H1 (cell line): Measurements from ENCODE around the gene OPN3. TPM values are rescaled to one million over a fixed set of nuclear protein-coding genes. Genes with fewer than 3 reads are reported as not detected.
A peak's percentile ranks its signal among the peaks of the same experiment; 100 is the strongest.

ENCODE experiments used
- CBX5 ChIP-seq: fragments of 300-800, 300-1000 bp; sonication (generic); IDR thresholded peaks from 2 replicates; pipeline ENCODE4 v1.7.1; 2016; ENCODE audit warnings: antibody characterized with exemption, low read length, low read depth
- CHD1 ChIP-seq: IDR thresholded peaks from 2 replicates; pipeline ENCODE4 v1.6.1; 2012; ENCODE audit warnings: low read depth, low read length, improper control_type of control experiment
- EGR1 ChIP-seq: IDR thresholded peaks from 2 replicates; pipeline ENCODE4 v1.6.1; 2011; ENCODE audit warnings: low read depth, low read length, borderline replicate concordance
- HDAC6 ChIP-seq: IDR thresholded peaks from one replicate; pipeline ENCODE4 v1.7.1; 2012; ENCODE audit warnings: low read depth, mild to moderate bottlenecking, inconsistent platforms, low read length, moderate library complexity
- KDM5A ChIP-seq: fragments of 200-600 bp; IDR thresholded peaks from 2 replicates; pipeline ENCODE4 v1.7.1; 2012; ENCODE audit warnings: mild to moderate bottlenecking, low read length, inconsistent platforms, mixed read lengths
- MAX ChIP-seq: IDR thresholded peaks from 2 replicates; pipeline ENCODE4 v1.6.1; 2012; ENCODE audit warnings: inconsistent platforms
- NANOG ChIP-seq: IDR thresholded peaks from 2 replicates; pipeline ENCODE4 v1.6.1; 2011; ENCODE audit warnings: low read length, low read depth, mild to moderate bottlenecking, inconsistent platforms; ENCODE audit not compliant: insufficient read depth, poor library complexity, severe bottlenecking
- POLR2AphosphoS5 ChIP-seq: IDR thresholded peaks from 2 replicates; pipeline ENCODE4 v1.6.1; 2011; ENCODE audit warnings: low read depth, low read length
- POU5F1 ChIP-seq: IDR thresholded peaks from 2 replicates; pipeline ENCODE4 v1.6.1; 2011; ENCODE audit warnings: low read depth, mild to moderate bottlenecking, low read length, moderate library complexity
- RAD21 ChIP-seq, 2 experiments: IDR thresholded peaks in 1 of 2; conservative IDR thresholded peaks in 1 of 2; 2 replicates each; pipeline ENCODE4 v1.6.1; 2011; ENCODE audit warnings: low read depth in 2 of 2, low read length in 2 of 2, improper control_type of control experiment in 1 of 2, inconsistent platforms in 1 of 2, mild to moderate bottlenecking in 1 of 2, moderate library complexity in 1 of 2
- RFX5 ChIP-seq: IDR thresholded peaks from 2 replicates; pipeline ENCODE4 v1.6.1; 2011; ENCODE audit warnings: low read depth, low read length, improper control_type of control experiment, borderline replicate concordance
- RNF2 ChIP-seq: fragments of 200-900, 300-1000 bp; sonication (generic); IDR thresholded peaks from 2 replicates; pipeline ENCODE4 v1.7.1; 2016; ENCODE audit warnings: borderline replicate concordance, low read depth, mild to moderate bottlenecking, antibody characterized with exemption, low read length; ENCODE audit not compliant: poor library complexity, severe bottlenecking; ENCODE audit errors: missing control alignments
- SIN3A ChIP-seq, 2 experiments: IDR thresholded peaks in 1 of 2; conservative IDR thresholded peaks in 1 of 2; 2 replicates each; pipeline ENCODE4 v1.6.1; 2011 to 2012; ENCODE audit warnings: low read length in 2 of 2, improper control_type of control experiment in 1 of 2, low read depth in 1 of 2, mild to moderate bottlenecking in 1 of 2
- SIX5 ChIP-seq: IDR thresholded peaks from 2 replicates; pipeline ENCODE4 v1.6.1; 2011; ENCODE audit warnings: mild to moderate bottlenecking, low read depth, low read length
- SP2 ChIP-seq: IDR thresholded peaks from 2 replicates; pipeline ENCODE4 v1.6.1; 2012; ENCODE audit warnings: mild to moderate bottlenecking, low read length, inconsistent platforms
- SUZ12 ChIP-seq: fragments of 200-600 bp; sonication (generic); IDR thresholded peaks from 2 replicates; pipeline ENCODE4 v1.6.1; 2012; ENCODE audit warnings: mild to moderate bottlenecking, inconsistent platforms, low read length, moderate library complexity, mixed read lengths
- TAF1 ChIP-seq: IDR thresholded peaks from 2 replicates; pipeline ENCODE4 v1.6.1; 2011; ENCODE audit warnings: mild to moderate bottlenecking, low read depth, low read length
- TAF7 ChIP-seq: optimal IDR thresholded peaks from 2 replicates; pipeline ENCODE3; 2011; ENCODE audit warnings: low read depth, mild to moderate bottlenecking, inconsistent platforms, low read length, moderate library complexity, borderline replicate concordance
- TBP ChIP-seq: IDR thresholded peaks from 2 replicates; pipeline ENCODE4 v1.6.1; 2011; ENCODE audit warnings: low read depth, low read length, improper control_type of control experiment
- polyA plus RNA-seq, 7 experiments: library from polyadenylated mRNA; depleted of rRNA in 3 of 7; stranded (reverse) in 5 of 7; unstranded in 2 of 7; fragments of >200 nt in 5 of 7; fragments of 200-250 nt in 2 of 7; gene quantifications; 1 replicate in 5 of 7; 2 replicates in 1 of 7; 4 replicates in 1 of 7; pipeline versions ENCODE4 v1.2.1 to v1.2.3, GENCODE V29; 2011 to 2013; ENCODE audit warnings: missing spikeins in 2 of 7, mixed read lengths in 2 of 7
- total RNA-seq: library from RNA; stranded (reverse); fragmentation: NEBNext Ultra II Directional; extraction: Animal tissue kit (Norgen Biotek cat#: 25700); gene quantifications from 2 replicates; pipeline ENCODE4 v1.2.1, GENCODE V29; 2021

OPN3 gene
- total and polyA plus RNA-seq, 2 of the 8 experiments (the other 6 are each of a cell fraction or from before 2014, with no cell fraction given): 8.8 to 19.4 TPM

DNA sequence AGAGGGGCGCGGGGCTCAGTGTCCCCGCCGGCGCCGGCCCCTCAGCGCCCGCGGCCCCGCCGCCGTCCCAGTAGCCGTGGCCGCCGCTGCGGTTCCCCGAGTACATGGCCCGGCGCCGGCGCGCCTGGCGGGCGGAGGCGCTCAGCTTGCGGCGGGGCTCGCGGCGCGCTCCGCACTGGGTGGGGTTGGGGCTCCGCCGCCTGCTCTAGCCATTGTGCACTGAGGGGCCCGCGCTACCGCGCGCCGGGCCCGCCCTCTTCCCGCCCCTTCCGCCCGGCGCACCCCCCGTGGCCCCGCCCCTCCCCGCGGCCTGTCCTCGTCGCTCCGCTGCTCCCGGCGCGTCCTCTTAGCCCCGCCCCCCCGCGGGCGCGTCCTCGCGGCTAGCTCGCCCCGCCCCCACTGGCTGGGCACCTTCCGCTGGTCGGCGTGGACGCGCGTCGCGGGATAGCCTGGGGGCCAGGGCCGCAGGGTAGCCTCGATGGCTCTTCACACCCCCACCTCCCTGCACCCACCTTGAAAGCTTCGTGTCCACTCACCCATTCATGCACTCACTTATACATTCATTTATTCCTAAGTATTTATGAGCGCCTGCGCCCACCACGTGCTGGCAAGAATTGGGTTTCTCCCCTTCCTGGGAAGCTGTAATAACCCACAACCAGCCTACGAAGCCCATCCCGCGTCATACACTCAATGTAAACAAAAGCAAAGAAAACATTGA lies at the start of gene OPN3, which contains the start of gene CHML (continued):
- no peak for TF ChIP-seq CHD1
- TF ChIP-seq EGR1: no peak
- peak; percentile 85 for TF ChIP-seq MAX
- peak; percentile 41; the same call in 1 of the 2 replicates for TF ChIP-seq POLR2AphosphoS5
- no peak for TF ChIP-seq CBX5
- TF ChIP-seq HDAC6: no peak
- TF ChIP-seq SIX5: no peak
- TF ChIP-seq RFX5: no peak
- TF ChIP-seq TAF7: peak; percentile 52
- no peak for TF ChIP-seq POU5F1
- TF ChIP-seq RNF2: no peak
- no peak for TF ChIP-seq RAD21 (IDR thresholded peaks at IDR 0.05 in 1 of 2, conservative IDR thresholded peaks at IDR 0.05 in 1 of 2; ENCODE audit: low read depth in 2 of 2, low read length in 2 of 2)
- TF ChIP-seq KDM5A: no peak
- no peak for TF ChIP-seq SUZ12
- no peak for TF ChIP-seq SIN3A (conservative IDR thresholded peaks at IDR 0.05 in 1 of 2, IDR thresholded peaks at IDR 0.05 in 1 of 2; ENCODE audit: low read depth in 1 of 2, low read length in 2 of 2)
- no peak for TF ChIP-seq NANOG
- peak; percentile 95 for TF ChIP-seq TAF1
- TF ChIP-seq SP2: no peak
- peak; percentile 71 for TF ChIP-seq TBP
